Prostate gland (tissue), 2 donors: ENCODE data around the gene USP22. TPM values are rescaled to one million over a fixed set of nuclear protein-coding genes. Genes with fewer than 3 reads are reported as not detected.
"Not testable (repeated sequence)": the region's sequence is repeated elsewhere in the genome, so short reads cannot be mapped to it uniquely, and the experiment has no call there.

Source experiments
- DNase-seq: peaks from one replicate; pipeline ENCODE4 v3.0.0-alpha.2; 2019; ENCODE audit warnings: low spot score
- H3K27ac ChIP-seq, 2 donors: fragments of 200-600 bp; sonication (generic); 2 replicates each; pipeline ENCODE4 v1.5.1; 2017 to 2019
- H3K27me3 ChIP-seq: fragments of 200-600 bp; sonication (generic); replicated peaks from 2 replicates; pipeline ENCODE4 v1.5.1; 2019; ENCODE audit not compliant: insufficient read depth
- H3K36me3 ChIP-seq, 2 donors: fragments of 200-600 bp; sonication (generic); 1 replicate in 1 of 2; 2 replicates in 1 of 2; pipeline versions ENCODE4 v1.5.1 to v1.8.1; 2017 to 2019
- H3K4me1 ChIP-seq: fragments of 200-600 bp; sonication (generic); replicated peaks from 2 replicates; pipeline ENCODE4 v1.5.1; 2019
- H3K4me3 ChIP-seq, 2 donors: fragments of 200-600 bp; sonication (generic); 2 replicates each; pipeline ENCODE4 v1.5.1; 2017 to 2019
- H3K9me3 ChIP-seq: fragments of 200-600 bp; sonication (generic); 2 replicates; pipeline ENCODE4 v1.5.1; 2017
- POLR2A ChIP-seq: fragments of 450-650 bp; IDR thresholded peaks from one replicate; pipeline ENCODE4 v1.6.1; 2016; ENCODE audit warnings: antibody characterized with exemption, mild to moderate bottlenecking
- POLR2AphosphoS5 ChIP-seq: sonication (generic); formaldehyde crosslinking; IDR thresholded peaks from one replicate; pipeline ENCODE4 v1.6.1; 2017; ENCODE audit warnings: antibody characterized with exemption
- WGBS: methylation state at CpG from one replicate; pipeline ENCODE4 v1.1.5; 2018; 5-methylcytosine and 5-hydroxymethylcytosine counted together
- intact Hi-C: fragments of 100-400 bp; cut with DNase I; formaldehyde crosslinking; loops from one replicate; pipeline ENCODE4 v1.14.2; 2022
- total RNA-seq, 2 donors: library from RNA; depleted of rRNA; stranded (reverse); fragments of >200 nt; gene quantifications; one replicate each; pipeline ENCODE4 v1.1.0, GENCODE V29; 2016
- TF ChIP-seq, protein P1 (sequence below), 4 experiments: fragments of 200-600 bp in 2 of 4; fragments of 450-650 bp in 2 of 4; sonication (generic) in 2 of 4; IDR thresholded peaks; 1 replicate in 3 of 4; 2 replicates in 1 of 4; pipeline ENCODE4 v1.5.1; 2016 to 2019; ENCODE audit warnings: antibody characterized with exemption in 4 of 4, mild to moderate bottlenecking in 2 of 4, moderate library complexity in 2 of 4

Gene USP22
- total RNA-seq, 2 donors from 2014 or later: 133 to 242 TPM

GRCh38 chr17:21085707-21086106 is 42.9 kb upstream of the USP22 start:
- Histone ChIP-seq H3K4me3 (no peak overlapping the region), H3K36me3 (no peaks in the 10 kb centered on the region), H3K4me1 (no peaks in the 10 kb centered on the region), H3K27me3 (no peaks in the 10 kb centered on the region), H3K27ac (no peak overlapping the region), H3K9me3 (no peaks in the 10 kb centered on the region)
- intact Hi-C loops: no loop called here
- no peak for DNase-seq
- TF ChIP-seq POLR2A (no peak), POLR2AphosphoS5 (no peak)
- TF ChIP-seq, protein P1, sequence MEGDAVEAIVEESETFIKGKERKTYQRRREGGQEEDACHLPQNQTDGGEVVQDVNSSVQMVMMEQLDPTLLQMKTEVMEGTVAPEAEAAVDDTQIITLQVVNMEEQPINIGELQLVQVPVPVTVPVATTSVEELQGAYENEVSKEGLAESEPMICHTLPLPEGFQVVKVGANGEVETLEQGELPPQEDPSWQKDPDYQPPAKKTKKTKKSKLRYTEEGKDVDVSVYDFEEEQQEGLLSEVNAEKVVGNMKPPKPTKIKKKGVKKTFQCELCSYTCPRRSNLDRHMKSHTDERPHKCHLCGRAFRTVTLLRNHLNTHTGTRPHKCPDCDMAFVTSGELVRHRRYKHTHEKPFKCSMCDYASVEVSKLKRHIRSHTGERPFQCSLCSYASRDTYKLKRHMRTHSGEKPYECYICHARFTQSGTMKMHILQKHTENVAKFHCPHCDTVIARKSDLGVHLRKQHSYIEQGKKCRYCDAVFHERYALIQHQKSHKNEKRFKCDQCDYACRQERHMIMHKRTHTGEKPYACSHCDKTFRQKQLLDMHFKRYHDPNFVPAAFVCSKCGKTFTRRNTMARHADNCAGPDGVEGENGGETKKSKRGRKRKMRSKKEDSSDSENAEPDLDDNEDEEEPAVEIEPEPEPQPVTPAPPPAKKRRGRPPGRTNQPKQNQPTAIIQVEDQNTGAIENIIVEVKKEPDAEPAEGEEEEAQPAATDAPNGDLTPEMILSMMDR (IDR thresholded peaks at IDR 0.05): no peak
- WGBS: 93% methylated on average over 22 of the region's 32 CpGs

- DNase-seq, H3K9me3 ChIP-seq, H3K27ac ChIP-seq, H3K27me3 ChIP-seq, H3K4me1 ChIP-seq, H3K4me3 ChIP-seq, H3K36me3 ChIP-seq, intact Hi-C loops: not testable (repeated sequence)
- WGBS: 94% methylated on average over 1 of the region's 1 CpG
Measured at GRCh38 chr17:21085280-21085679, 42.5 kb upstream of the USP22 start.

DNA sequence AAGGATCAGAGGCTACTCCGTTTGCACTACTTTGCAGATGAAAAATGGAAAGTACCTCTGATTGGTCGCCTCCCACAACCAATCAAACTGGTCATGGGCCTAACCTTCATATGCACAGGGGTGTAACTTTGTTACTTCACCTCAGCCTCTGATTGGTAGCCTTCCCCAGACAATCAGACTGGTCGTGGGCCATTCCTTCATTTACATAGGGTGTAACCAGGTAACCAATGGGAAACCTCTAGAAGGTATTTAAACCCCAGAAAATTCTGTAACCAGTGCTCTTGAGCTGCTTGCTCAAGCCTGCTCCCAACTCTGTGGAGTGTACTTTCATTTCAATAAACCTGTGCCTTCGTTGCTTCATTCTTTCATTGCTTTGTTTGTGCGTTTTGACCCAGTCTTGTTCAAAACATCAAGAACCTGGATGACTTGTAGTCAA is 39.2 kb upstream of the USP22 start:
- H3K4me1 ChIP-seq: peaks cover 3% of the 10 kb centered on the region
- 79% methylated on average over 5 of the region's 5 CpGs for WGBS
- H3K27me3 ChIP-seq: no peaks in the 10 kb centered on the region
- no peak for TF ChIP-seq POLR2A
- no peak for TF ChIP-seq POLR2AphosphoS5
- TF ChIP-seq, protein P1 (IDR thresholded peaks at IDR 0.05): no peak
- H3K27ac ChIP-seq: no peak overlapping the region
- H3K36me3 ChIP-seq: no peaks in the 10 kb centered on the region
- DNase-seq: no peak
- intact Hi-C loops: no loop called here
- no peak overlapping the region for H3K4me3 ChIP-seq
- no peaks in the 10 kb centered on the region for H3K9me3 ChIP-seq

DNA sequence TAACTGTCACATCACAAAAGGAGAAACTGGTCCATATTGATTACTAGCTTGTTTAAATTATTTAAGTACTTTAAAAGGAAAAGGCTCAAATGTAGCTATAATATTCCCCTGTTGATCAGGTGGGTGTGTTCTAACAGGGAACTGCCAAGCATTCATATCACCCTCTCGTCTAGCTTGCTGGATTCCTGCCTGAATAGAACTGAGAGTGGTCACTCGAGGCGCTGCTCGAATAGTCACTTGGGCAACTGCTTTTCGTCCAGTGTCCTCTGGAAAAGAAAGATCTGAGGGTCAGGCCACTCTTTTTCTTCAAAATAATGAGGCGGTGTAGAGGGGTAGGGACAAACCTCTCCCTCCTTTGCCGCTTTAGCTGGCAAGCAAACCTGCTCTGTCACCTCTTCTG is 36.4 kb upstream of the USP22 start:
- no peak overlapping the region for H3K4me3 ChIP-seq
- 64% methylated on average over 7 of the region's 7 CpGs for WGBS
- H3K27me3 ChIP-seq: no peaks in the 10 kb centered on the region
- no peaks in the 10 kb centered on the region for H3K36me3 ChIP-seq
- no peak for DNase-seq
- TF ChIP-seq POLR2A (no peak), POLR2AphosphoS5 (no peak)
- TF ChIP-seq, protein P1 (IDR thresholded peaks at IDR 0.05): no peak
- intact Hi-C loops: no loop called here
- peaks cover 3% of the 10 kb centered on the region for H3K4me1 ChIP-seq
- H3K9me3 ChIP-seq: no peaks in the 10 kb centered on the region
- no peak overlapping the region for H3K27ac ChIP-seq

DNA sequence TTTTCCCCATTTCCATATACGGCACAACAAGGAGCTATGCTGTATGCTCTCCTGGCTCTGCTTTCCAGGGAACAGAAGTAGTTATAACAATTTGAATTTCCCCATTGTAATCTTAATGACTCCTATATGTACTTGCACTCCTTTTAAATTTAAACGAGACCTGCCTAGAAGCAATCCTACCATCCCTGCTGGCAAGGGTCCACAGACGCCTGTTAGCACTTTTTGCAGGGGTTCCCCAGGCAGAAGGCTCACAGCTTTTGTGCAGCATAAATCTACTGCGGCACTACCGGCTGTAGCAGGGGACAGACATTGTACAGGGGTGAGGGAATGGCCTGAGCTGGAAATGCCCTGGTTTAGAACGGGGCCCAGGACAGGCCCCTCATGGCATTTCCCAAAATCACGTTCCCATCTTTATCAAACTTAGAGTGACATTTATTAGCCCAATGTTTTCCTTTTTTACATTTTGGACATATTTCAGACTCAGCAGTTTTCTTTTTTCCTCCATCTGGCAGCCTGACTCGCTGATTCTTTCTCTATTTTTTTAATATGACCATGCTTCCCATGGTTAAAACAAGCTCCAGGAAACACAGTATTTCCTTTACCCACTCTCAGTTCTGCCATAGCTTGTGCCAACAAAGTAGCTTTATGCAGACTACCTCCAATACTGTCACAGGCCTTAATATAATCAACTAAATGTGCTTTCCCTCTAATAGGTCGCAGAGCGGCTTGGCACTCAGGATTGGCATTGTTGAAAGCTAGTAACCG is 35.4 kb upstream of the USP22 start:
- Histone ChIP-seq H3K27me3 (no peaks in the 10 kb centered on the region), H3K4me1 (peaks cover 3% of the 10 kb centered on the region), H3K4me3 (no peak overlapping the region), H3K9me3 (no peaks in the 10 kb centered on the region), H3K36me3 (no peaks in the 10 kb centered on the region), H3K27ac (no peak overlapping the region)
- intact Hi-C loops: no loop called here
- 25% methylated on average over 11 of the region's 11 CpGs for WGBS
- no peak for DNase-seq
- TF ChIP-seq POLR2AphosphoS5 (no peak), POLR2A (no peak)
- TF ChIP-seq, protein P1 (IDR thresholded peaks at IDR 0.05): no peak
